ENCODE measurements around the gene RC3H2. TPM values are rescaled to one million over a fixed set of nuclear protein-coding genes. Genes with fewer than 3 reads are reported as not detected.

RC3H2 gene
- total and polyA plus RNA-seq, 2 donors (not counting 1 experiment from before 2014, with no cell fraction given), result 35.7 to 43.1 TPM

DNA sequence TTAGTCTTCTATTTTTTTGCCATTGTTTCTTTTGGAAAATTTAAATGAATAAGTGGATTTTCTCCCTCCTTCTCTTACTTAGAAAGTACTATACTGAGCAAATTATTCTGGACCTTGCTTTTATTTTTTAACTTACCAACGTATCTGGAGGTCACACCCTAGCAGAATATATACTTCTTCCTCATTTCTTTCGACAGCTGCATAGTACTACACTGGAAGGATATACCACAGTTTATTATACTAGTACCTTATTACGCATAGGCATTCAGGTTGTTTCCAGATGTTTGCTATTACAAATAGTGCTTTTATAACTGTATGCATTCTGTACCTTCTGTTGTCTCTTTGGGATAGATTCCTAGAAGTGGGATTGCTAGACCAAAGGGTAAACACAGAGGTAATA is 16.7 kb downstream of the RC3H2 start:
- Histone ChIP-seq H3K79me2 (ENCODE audit: control insufficient read depth, insufficient read depth, low read length) (no peaks in the 10 kb centered on the region), H3K27ac (ENCODE audit: insufficient read depth, low read length) (no peak overlapping the region), H3K4me2 (ENCODE audit: extremely low read depth, insufficient read depth, low read length) (no peak overlapping the region), H2AFZ (ENCODE audit: low read length) (no peak overlapping the region), H3K27me3 (ENCODE audit: control insufficient read depth, insufficient read depth, low read length) (no peaks in the 10 kb centered on the region), H3K9ac (ENCODE audit: insufficient read depth, low read length) (no peak overlapping the region), H3K9me3 (ENCODE audit: control insufficient read depth, insufficient read depth, low read depth, low read length) (no peaks in the 10 kb centered on the region), H3K4me3 (replicated peaks in 1 of 4; ENCODE audit: control extremely low read depth in 1 of 4, insufficient read depth in 1 of 4, low read depth in 3 of 4, low read length in 4 of 4) (no peak overlapping the region), H3K4me1 (ENCODE audit: control insufficient read depth, extremely low read depth, insufficient read depth, low read length) (no peaks in the 10 kb centered on the region), H3K36me3 (ENCODE audit: control insufficient read depth, insufficient read depth, low read length) (peaks cover 2% of the 10 kb centered on the region), H4K20me1 (ENCODE audit: control insufficient read depth, extremely low read depth, insufficient read depth, low read length) (no peaks in the 10 kb centered on the region)
- no peak for TF ChIP-seq CTCF (conservative IDR thresholded peaks at IDR 0.05 in 1 of 2, IDR thresholded peaks at IDR 0.05 in 1 of 2; ENCODE audit: low read depth in 1 of 2, low read length in 2 of 2)
- TF ChIP-seq EZH2 (IDR thresholded peaks at IDR 0.05; ENCODE audit: low read length, missing control alignments), result no peak
- no peak for DNase-seq (ENCODE audit: low read depth in 2 of 2)

GRCh38 chr9:122883125-122883524 is 22.0 kb downstream of the RC3H2 start:
- no peak overlapping the region for H3K9ac ChIP-seq (ENCODE audit: insufficient read depth, low read length)
- no peaks in the 10 kb centered on the region for H3K27me3 ChIP-seq (ENCODE audit: control insufficient read depth, insufficient read depth, low read length)
- H3K79me2 ChIP-seq (ENCODE audit: control insufficient read depth, insufficient read depth, low read length), result no peaks in the 10 kb centered on the region
- no peak overlapping the region for H3K27ac ChIP-seq (ENCODE audit: insufficient read depth, low read length)
- no peaks in the 10 kb centered on the region for H3K4me1 ChIP-seq (ENCODE audit: control insufficient read depth, extremely low read depth, insufficient read depth, low read length)
- no peaks in the 10 kb centered on the region for H4K20me1 ChIP-seq (ENCODE audit: control insufficient read depth, extremely low read depth, insufficient read depth, low read length)
- TF ChIP-seq CTCF (conservative IDR thresholded peaks at IDR 0.05 in 1 of 2, IDR thresholded peaks at IDR 0.05 in 1 of 2; ENCODE audit: low read depth in 1 of 2, low read length in 2 of 2) (no peak), EZH2 (IDR thresholded peaks at IDR 0.05; ENCODE audit: low read length, missing control alignments) (no peak)
- H3K36me3 ChIP-seq (ENCODE audit: control insufficient read depth, insufficient read depth, low read length), result peaks cover 8% of the 10 kb centered on the region
- H3K4me2 ChIP-seq (ENCODE audit: extremely low read depth, insufficient read depth, low read length), result no peak overlapping the region
- H3K9me3 ChIP-seq (ENCODE audit: control insufficient read depth, insufficient read depth, low read depth, low read length), result no peaks in the 10 kb centered on the region
- H2AFZ ChIP-seq (ENCODE audit: low read length), result no peak overlapping the region
- DNase-seq (ENCODE audit: low read depth in 2 of 2), result no peak
- H3K4me3 ChIP-seq (replicated peaks in 1 of 4; ENCODE audit: control extremely low read depth in 1 of 4, insufficient read depth in 1 of 4, low read depth in 3 of 4, low read length in 4 of 4), result no peak overlapping the region

DNA sequence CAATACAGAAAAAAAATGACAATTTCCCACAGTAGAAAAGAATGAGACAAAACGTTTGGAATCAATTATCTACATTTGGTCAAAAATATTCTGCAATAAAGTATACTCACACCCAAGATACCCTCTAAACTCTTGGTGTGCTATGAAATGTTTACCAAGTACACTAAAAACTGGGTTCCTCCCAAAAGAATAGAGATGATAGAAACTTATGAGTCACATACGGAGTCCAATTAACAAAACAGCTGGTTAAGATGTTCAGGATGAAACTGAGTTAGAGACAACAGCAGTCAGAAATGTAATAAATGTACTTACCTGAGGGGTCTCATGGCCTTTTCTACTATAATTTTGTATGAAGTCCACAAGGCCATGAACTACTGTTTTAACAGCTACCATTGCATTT is 25.7 kb downstream of the RC3H2 start:
- Histone ChIP-seq H3K27ac (ENCODE audit: insufficient read depth, low read length) (no peak overlapping the region), H3K9me3 (ENCODE audit: control insufficient read depth, insufficient read depth, low read depth, low read length) (no peaks in the 10 kb centered on the region), H3K4me1 (ENCODE audit: control insufficient read depth, extremely low read depth, insufficient read depth, low read length) (no peaks in the 10 kb centered on the region), H3K4me3 (replicated peaks in 1 of 4; ENCODE audit: control extremely low read depth in 1 of 4, insufficient read depth in 1 of 4, low read depth in 3 of 4, low read length in 4 of 4) (no peak overlapping the region), H4K20me1 (ENCODE audit: control insufficient read depth, extremely low read depth, insufficient read depth, low read length) (no peaks in the 10 kb centered on the region), H3K36me3 (ENCODE audit: control insufficient read depth, insufficient read depth, low read length) (peaks cover 13% of the 10 kb centered on the region), H3K79me2 (ENCODE audit: control insufficient read depth, insufficient read depth, low read length) (no peaks in the 10 kb centered on the region), H2AFZ (ENCODE audit: low read length) (no peak overlapping the region), H3K27me3 (ENCODE audit: control insufficient read depth, insufficient read depth, low read length) (no peaks in the 10 kb centered on the region), H3K9ac (ENCODE audit: insufficient read depth, low read length) (no peak overlapping the region), H3K4me2 (ENCODE audit: extremely low read depth, insufficient read depth, low read length) (no peak overlapping the region)
- DNase-seq (ENCODE audit: low read depth in 2 of 2), result no peak
- TF ChIP-seq EZH2 (IDR thresholded peaks at IDR 0.05; ENCODE audit: low read length, missing control alignments) (no peak), CTCF (conservative IDR thresholded peaks at IDR 0.05 in 1 of 2, IDR thresholded peaks at IDR 0.05 in 1 of 2; ENCODE audit: low read depth in 1 of 2, low read length in 2 of 2) (no peak)
